ENCODE measurements around the gene CLDN17.

Gene CLDN17, protein sequence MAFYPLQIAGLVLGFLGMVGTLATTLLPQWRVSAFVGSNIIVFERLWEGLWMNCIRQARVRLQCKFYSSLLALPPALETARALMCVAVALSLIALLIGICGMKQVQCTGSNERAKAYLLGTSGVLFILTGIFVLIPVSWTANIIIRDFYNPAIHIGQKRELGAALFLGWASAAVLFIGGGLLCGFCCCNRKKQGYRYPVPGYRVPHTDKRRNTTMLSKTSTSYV

DNA sequence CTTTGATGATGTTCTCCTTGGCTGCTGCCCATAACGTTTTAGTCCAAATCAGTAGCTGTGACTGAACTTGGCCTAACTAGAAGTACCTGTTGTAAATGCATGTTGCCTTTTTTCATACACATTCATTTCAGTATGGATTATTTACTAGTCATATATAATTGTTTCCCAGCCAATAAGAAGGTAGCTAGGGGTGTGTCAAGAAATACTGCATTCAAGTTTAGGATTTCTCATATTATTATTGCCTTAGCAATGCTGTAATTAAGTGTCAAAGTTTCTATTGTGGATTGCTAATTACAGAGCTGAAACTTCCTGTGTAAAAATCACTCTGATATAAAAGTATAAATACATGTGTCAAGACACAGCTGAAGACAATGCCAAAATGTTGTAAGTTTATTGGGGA, at the start of gene CLDN17:
CLDN17 (minus strand) TSS at position 101 of the 400 bp plus-strand sequence. CDS start 188 bp downstream, outside the sequence.
- H3K36me3 Mint-ChIP-seq (ENCODE audit: low read depth), result no peaks in the 10 kb centered on the region
- H3K4me1 Mint-ChIP-seq (ENCODE audit: low read depth), result no peaks in the 10 kb centered on the region
- peaks cover 16% of the 10 kb centered on the region for H3K9me3 Mint-ChIP-seq
- H3K27me3 Mint-ChIP-seq, result no peaks in the 10 kb centered on the region
- H3K4me3 Mint-ChIP-seq, result no peak within 1 kb of the TSS
- H3K27ac Mint-ChIP-seq, result no peak within 1 kb of the TSS
- intact Hi-C loops (cut with micrococcal nuclease), result no loop called here

DNA sequence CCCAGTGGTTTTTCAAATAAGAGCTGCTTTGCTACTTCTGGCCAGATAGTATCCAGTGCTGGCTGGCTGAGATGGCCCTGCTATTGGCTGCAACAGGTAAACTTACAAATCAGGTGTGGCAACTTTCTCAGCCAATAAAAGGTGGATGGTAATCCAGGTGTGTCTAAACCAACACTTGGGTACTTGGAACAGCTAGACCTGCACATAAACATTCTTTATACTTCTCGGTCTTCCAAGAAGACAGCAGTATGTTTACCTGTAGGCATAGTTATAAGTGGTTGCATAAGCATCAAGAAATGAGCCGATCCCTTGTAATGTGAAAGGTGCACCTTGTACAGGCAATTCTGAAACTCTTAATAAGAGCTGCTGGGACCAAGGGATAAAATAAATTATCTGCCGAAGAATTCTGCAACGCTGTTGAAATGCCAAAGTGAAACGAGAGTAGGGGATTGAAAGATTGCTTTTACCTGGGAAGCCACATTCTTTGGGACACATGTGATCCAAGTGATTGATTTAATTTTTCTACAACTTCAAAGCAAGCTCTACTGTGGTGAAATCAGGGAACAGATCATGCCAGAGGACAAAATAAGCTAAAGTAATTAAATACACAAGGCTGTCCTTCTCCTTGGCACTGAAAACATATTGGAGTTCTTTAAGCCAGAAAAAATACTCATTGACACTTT, 49.6 kb upstream of the CLDN17 start, which contains the start of gene CLDN8:
CLDN8 (minus strand) TSS at position 57 of the 683 bp plus-strand sequence. CDS start 172 bp downstream, outside the sequence.
- Mint-ChIP-seq H3K27me3 (no peaks in the 10 kb centered on the region), H3K9me3 (no peaks in the 10 kb centered on the region), H3K36me3 (ENCODE audit: low read depth) (no peaks in the 10 kb centered on the region), H3K4me1 (ENCODE audit: low read depth) (no peaks in the 10 kb centered on the region), H3K27ac (no peak within 1 kb of the TSS), H3K4me3 (no peak within 1 kb of the TSS)
- intact Hi-C loops (cut with micrococcal nuclease), result no loop called here

DNA sequence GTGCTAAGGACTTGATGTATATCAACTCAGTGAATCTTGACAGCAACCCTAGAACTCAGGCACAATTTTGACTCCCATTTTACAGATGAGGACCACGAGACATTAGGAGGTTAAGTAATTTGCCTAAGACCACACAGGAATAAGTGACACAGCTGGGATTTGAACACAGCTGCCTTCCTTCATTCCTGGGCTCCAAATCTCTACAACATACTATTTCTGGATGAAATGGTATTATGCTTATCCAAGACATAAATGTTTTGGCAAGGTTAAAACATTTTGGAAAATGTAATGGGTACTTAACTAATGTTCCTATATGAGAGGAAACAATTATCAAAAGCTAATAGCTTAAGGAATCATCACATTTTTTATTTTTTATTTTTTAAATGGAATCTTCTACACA, 44.5 kb upstream of the CLDN17 start:
- Mint-ChIP-seq H3K9me3 (no peaks in the 10 kb centered on the region), H3K4me3 (no peak overlapping the region), H3K27ac (no peak overlapping the region), H3K4me1 (ENCODE audit: low read depth) (no peaks in the 10 kb centered on the region), H3K27me3 (no peaks in the 10 kb centered on the region), H3K36me3 (ENCODE audit: low read depth) (no peaks in the 10 kb centered on the region)
- intact Hi-C loops (cut with micrococcal nuclease), result no loop called here

DNA sequence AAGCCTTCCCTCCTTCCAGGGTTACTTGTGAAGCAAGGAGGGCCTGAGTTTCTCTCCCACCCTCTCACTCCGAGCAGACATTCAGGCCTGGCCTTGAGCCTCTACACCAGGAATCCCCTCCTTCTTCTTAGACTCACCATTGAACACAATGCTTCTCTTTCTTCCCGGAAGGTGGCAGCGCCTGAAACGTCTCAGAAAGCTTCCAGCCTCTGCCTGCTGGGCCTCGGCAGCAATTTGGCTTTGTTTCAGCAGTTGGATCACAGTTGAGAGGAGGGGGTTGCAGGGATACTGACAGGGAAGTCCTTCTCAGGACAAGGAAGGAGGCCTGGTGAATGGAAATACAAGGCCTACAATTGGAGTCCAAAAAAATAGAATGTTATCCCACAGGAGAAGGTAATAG, 43.0 kb upstream of the CLDN17 start:
- no peaks in the 10 kb centered on the region for H3K36me3 Mint-ChIP-seq (ENCODE audit: low read depth)
- intact Hi-C loops (cut with micrococcal nuclease), result no loop called here
- no peaks in the 10 kb centered on the region for H3K4me1 Mint-ChIP-seq (ENCODE audit: low read depth)
- no peaks in the 10 kb centered on the region for H3K27me3 Mint-ChIP-seq
- no peak overlapping the region for H3K4me3 Mint-ChIP-seq
- no peak overlapping the region for H3K27ac Mint-ChIP-seq
- H3K9me3 Mint-ChIP-seq, result no peaks in the 10 kb centered on the region

DNA sequence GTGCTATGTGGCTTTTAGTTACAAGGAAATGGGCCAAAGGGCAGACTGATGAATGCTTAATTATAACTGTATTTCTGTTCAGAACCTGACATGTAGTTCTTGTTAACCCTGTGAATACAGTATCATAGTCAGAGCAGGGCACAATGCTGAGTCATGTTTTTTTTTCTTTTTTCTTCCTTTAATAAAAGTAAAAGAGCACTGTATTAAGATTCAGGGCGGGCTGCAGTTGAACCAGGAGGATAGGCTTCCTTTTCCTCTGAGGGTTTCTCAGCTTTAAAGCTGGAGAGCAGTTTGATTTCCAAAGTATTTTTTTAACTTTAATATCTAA, 40.6 kb upstream of the CLDN17 start:
- intact Hi-C loops (cut with micrococcal nuclease), result no loop called here
- no peaks in the 10 kb centered on the region for H3K36me3 Mint-ChIP-seq (ENCODE audit: low read depth)

DNA sequence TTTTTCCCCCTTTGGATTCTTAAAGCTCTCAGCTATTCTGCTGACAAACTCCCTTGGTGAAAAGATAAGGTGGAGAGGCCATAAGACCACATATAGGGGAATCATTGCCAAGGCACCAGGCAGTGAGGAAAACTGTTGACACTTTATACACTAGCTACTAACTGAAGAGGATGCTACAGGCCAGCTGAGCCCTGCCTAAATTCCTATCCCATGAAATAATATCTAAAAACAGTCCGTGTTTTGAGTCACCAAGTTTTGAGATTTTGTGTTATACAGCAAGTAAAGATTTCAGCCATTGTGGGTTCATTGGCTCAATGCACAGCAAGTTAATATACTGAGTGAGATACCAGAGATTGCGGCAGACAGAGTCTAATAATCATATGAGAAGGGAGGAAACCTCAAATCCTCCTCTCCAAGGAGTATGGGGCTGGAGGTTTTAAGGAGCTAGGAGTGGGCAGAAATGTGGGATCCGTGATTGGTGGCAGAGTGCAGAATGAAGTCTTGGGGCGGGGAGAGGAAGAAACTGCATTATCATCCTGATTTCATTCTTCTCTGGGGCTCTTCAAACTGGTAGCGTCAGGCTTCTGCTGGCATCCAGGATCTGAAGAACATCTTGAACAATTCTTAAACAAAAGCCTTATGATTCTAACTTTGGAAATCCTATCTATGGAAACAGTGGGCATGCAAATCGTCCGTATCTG, 40.1 kb upstream of the CLDN17 start:
- H3K36me3 Mint-ChIP-seq (ENCODE audit: low read depth), result no peaks in the 10 kb centered on the region
- no peak overlapping the region for H3K4me3 Mint-ChIP-seq
- no peak overlapping the region for H3K27ac Mint-ChIP-seq
- no peaks in the 10 kb centered on the region for H3K9me3 Mint-ChIP-seq
- H3K4me1 Mint-ChIP-seq (ENCODE audit: low read depth), result no peaks in the 10 kb centered on the region
- intact Hi-C loops (cut with micrococcal nuclease), result no loop called here
- H3K27me3 Mint-ChIP-seq, result no peaks in the 10 kb centered on the region

More for the DNA sequence above, 40.6 kb upstream of the CLDN17 start:
- no peak overlapping the region for H3K27ac Mint-ChIP-seq
- H3K4me3 Mint-ChIP-seq, result no peak overlapping the region
- H3K27me3 Mint-ChIP-seq, result no peaks in the 10 kb centered on the region
- no peaks in the 10 kb centered on the region for H3K9me3 Mint-ChIP-seq
- H3K4me1 Mint-ChIP-seq (ENCODE audit: low read depth), result no peaks in the 10 kb centered on the region

DNA sequence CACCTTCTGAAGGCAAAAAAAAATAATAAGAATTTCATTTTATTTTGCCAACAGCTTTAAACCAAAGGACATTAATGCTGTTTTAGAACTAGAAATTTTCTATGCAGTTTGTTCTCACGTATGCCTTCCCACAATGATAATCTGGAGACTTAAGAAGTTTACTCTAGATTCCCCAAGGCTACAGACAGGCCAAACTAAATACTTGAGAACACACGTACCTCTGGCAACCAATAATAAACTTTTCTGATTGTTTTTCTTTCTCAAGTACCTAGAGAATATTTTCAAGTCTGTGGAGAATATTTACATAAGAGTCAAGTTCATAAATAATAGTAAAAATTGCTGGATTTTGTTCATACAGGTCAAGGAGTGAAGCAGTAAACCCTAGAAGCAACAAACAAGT, 33.4 kb upstream of the CLDN17 start:
- Mint-ChIP-seq H3K36me3 (ENCODE audit: low read depth) (no peaks in the 10 kb centered on the region), H3K4me1 (ENCODE audit: low read depth) (no peaks in the 10 kb centered on the region), H3K27me3 (no peaks in the 10 kb centered on the region), H3K9me3 (no peaks in the 10 kb centered on the region), H3K27ac (no peak overlapping the region), H3K4me3 (no peak overlapping the region)
- intact Hi-C loops (cut with micrococcal nuclease), result no loop called here

DNA sequence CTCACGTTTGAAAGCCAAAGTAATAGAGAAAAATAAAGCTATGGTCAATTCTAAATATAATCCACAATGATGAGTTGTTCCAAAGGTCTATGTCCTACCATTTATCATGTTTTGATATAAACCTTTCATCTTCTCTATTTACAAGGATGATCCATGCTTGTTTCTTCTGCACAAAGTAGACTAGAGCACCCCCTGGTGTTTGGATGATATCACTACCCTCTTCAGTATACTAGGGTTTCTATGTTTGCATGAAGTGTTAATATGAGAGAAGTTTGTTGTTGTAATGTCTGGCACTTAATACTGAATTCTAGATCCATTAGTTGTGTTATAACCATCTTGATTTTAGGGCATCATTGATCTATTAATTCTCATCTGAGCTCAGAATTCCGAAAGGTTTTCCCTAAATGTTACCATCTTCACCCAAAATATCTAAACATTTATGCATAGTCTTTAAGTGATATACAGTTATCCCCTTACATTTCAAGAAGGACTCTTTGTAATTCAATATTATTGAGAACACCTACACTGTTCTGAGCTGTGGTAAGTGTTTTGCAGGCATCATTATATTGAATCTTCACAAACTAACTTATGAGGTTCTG, 28.2 kb upstream of the CLDN17 start:
- intact Hi-C loops (cut with micrococcal nuclease), result no loop called here
- Mint-ChIP-seq H3K4me3 (no peak overlapping the region), H3K9me3 (no peaks in the 10 kb centered on the region), H3K4me1 (ENCODE audit: low read depth) (no peaks in the 10 kb centered on the region), H3K27me3 (no peaks in the 10 kb centered on the region), H3K36me3 (ENCODE audit: low read depth) (no peaks in the 10 kb centered on the region), H3K27ac (no peak overlapping the region)

DNA sequence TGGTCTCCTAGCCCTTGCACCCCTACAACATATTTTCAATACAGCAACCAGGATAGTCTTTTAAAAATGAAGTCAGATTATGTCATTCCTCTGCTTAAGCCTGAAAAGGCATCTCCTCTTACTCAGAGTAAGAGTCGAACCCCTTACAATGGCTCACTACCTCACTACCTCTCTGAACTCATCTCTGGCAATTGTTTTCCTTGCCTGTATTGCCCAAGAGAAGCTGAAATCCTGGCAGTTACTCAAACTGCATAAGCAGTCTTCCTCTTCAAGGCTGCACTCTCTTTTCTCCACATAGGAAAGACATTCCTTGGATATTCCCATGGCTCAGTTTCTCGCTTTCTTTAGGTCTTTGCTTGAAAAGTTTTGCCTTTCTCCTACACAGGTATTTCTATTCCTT, 26.6 kb upstream of the CLDN17 start:
- Mint-ChIP-seq H3K36me3 (ENCODE audit: low read depth) (no peaks in the 10 kb centered on the region), H3K27ac (no peak overlapping the region), H3K27me3 (no peaks in the 10 kb centered on the region), H3K4me1 (ENCODE audit: low read depth) (no peaks in the 10 kb centered on the region), H3K4me3 (no peak overlapping the region), H3K9me3 (no peaks in the 10 kb centered on the region)
- intact Hi-C loops (cut with micrococcal nuclease), result no loop called here

DNA sequence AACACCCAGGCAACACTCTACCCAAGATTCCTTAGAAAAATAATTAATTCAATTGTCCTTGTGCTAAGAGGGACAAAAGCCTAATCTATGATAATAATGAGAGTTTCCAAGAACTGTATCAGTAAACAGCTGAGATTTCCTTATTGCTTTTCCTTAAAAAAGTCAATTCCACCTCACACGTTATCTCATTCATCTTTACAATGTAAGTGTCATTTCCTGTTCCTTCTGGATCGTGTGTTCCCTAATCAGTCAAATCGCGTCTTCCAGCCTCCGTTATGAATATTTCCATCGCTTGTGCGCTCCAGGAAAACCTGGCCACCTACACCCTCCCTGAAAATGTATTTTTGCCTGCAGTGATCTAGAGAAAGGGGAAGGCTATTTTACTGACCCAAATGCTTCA, 23.9 kb upstream of the CLDN17 start:
- no peak overlapping the region for H3K27ac Mint-ChIP-seq
- intact Hi-C loops (cut with micrococcal nuclease), result no loop called here
- no peaks in the 10 kb centered on the region for H3K4me1 Mint-ChIP-seq (ENCODE audit: low read depth)
- no peaks in the 10 kb centered on the region for H3K36me3 Mint-ChIP-seq (ENCODE audit: low read depth)
- no peaks in the 10 kb centered on the region for H3K27me3 Mint-ChIP-seq
- H3K9me3 Mint-ChIP-seq, result no peaks in the 10 kb centered on the region
- H3K4me3 Mint-ChIP-seq, result no peak overlapping the region

DNA sequence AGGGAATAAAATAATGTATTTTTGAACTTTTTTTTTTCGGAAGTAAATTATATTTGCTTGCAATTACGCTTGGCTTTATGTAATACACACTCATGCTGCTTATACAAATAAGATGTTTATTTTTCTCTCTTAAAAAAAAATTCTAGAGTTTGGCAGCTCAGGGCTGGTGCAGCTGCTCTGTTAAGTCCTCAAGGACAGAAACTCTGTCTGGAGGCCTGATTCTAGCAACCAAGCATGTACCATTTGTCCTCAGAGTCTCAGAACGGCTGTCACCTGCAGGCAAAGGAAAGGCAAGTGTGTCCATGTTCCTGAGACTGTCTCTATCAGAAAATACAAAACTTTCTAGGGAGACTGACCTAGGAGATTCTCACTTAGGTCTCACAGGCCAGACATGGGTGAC, 23.2 kb upstream of the CLDN17 start:
- H3K9me3 Mint-ChIP-seq, result no peaks in the 10 kb centered on the region
- H3K4me3 Mint-ChIP-seq, result no peak overlapping the region
- H3K27me3 Mint-ChIP-seq, result no peaks in the 10 kb centered on the region
- no peaks in the 10 kb centered on the region for H3K36me3 Mint-ChIP-seq (ENCODE audit: low read depth)
- intact Hi-C loops (cut with micrococcal nuclease), result no loop called here
- no peaks in the 10 kb centered on the region for H3K4me1 Mint-ChIP-seq (ENCODE audit: low read depth)
- H3K27ac Mint-ChIP-seq, result no peak overlapping the region

DNA sequence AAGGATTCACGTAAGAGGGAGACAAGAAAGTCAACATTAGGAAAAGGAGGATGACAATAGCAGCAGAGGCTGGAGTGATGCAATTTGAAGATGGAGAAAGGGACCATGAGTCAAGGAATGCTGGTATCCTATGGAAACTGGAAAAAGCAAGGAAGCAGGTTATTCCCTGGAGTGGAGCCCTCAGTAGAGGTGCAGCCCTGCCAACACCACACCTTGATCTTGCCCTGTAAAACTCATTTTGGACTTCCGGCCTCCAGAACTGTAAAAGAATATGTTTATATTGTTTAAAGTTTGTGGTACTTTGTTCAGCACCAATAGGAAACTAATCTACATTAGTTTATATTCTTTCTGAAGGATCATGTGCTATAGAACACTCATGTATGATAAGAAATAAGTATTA, 19.6 kb upstream of the CLDN17 start:
- Mint-ChIP-seq H3K4me3 (no peak overlapping the region), H3K9me3 (no peaks in the 10 kb centered on the region), H3K27me3 (no peaks in the 10 kb centered on the region), H3K4me1 (ENCODE audit: low read depth) (no peaks in the 10 kb centered on the region), H3K27ac (no peak overlapping the region), H3K36me3 (ENCODE audit: low read depth) (no peaks in the 10 kb centered on the region)
- intact Hi-C loops (cut with micrococcal nuclease), result no loop called here

DNA sequence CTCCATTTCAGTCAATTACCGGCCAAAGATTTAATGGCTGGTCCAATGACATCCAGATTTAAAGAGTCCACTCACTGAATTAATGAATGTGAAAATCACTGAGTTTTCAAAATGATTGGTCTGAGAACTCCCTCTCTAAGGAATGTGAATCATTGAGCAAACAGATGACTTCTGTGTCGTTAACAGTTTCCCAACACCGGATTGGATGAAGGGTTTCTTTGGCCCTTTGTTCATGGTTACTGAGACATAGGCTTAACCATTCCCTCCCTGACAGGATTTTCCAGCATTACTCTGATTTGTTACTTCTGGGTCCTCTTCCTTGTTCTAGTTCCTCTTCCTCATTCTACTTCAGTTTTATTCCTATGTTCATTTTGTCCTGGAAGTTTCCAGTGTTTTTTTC, 1.5 kb upstream of the CLDN17 start:
- Mint-ChIP-seq H3K4me3 (no peak overlapping the region), H3K9me3 (peaks cover 16% of the 10 kb centered on the region), H3K27me3 (no peaks in the 10 kb centered on the region), H3K36me3 (ENCODE audit: low read depth) (no peaks in the 10 kb centered on the region), H3K27ac (no peak overlapping the region), H3K4me1 (ENCODE audit: low read depth) (no peaks in the 10 kb centered on the region)
- intact Hi-C loops (cut with micrococcal nuclease), result no loop called here

DNA sequence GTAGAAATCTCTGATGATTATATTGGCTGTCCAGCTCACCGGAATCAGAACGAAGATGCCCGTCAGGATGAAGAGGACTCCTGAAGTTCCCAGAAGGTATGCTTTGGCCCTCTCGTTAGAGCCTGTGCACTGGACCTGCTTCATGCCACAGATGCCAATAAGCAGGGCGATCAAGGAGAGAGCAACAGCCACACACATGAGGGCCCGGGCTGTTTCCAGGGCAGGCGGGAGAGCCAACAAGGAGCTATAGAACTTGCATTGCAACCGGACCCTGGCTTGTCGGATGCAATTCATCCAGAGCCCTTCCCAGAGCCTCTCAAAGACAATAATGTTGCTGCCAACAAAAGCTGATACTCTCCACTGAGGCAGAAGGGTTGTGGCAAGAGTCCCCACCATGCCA, 434 bp downstream of the CLDN17 start:
- Mint-ChIP-seq H3K36me3 (ENCODE audit: low read depth) (no peaks in the 10 kb centered on the region), H3K27ac (no peak overlapping the region), H3K4me1 (ENCODE audit: low read depth) (no peaks in the 10 kb centered on the region), H3K9me3 (peaks cover 16% of the 10 kb centered on the region), H3K27me3 (no peaks in the 10 kb centered on the region), H3K4me3 (no peak overlapping the region)
- intact Hi-C loops (cut with micrococcal nuclease), result no loop called here

All from dendritic cell treated with granulocyte-macrophage colony-stimulating factor and Interleukin-4, amounts not matched to agents 40 ng/mL and 50 ng/mL, for 4 days (primary cell).